Endothelial cell of umbilical vein (primary cell): ENCODE results near the gene GTPBP10. TPM values are rescaled to one million over a fixed set of nuclear protein-coding genes. Genes with fewer than 3 reads are reported as not detected.
A peak's percentile ranks its signal among the peaks of the same experiment; 100 is the strongest.

Experiments
- BruUV-seq: library from RNA; stranded (reverse); fragments of 400-500 nt; replicated peaks from 2 replicates; lab custom pipeline; 2021; lab: Mats Ljungman, UMichigan
- CTCF ChIA-PET: fragments of 300-600, 350-600 bp; sonication (Branson Sonifier 250); formaldehyde crosslinking; loops from one replicate; lab custom pipeline; 2021; ENCODE audit warnings: antibody characterized with exemption, inconsistent platforms; lab: Charles Lee
- POLR2A ChIA-PET: fragments of 300-600, 350-600 bp; sonication (Branson Sonifier 250); formaldehyde crosslinking; loops from one replicate; lab custom pipeline; 2021; ENCODE audit warnings: antibody characterized with exemption, inconsistent platforms; lab: Charles Lee
- DNase-seq: peaks from one replicate; pipeline ENCODE4 v3.0.0-alpha.2; 2011; ENCODE audit warnings: low read depth, low spot score
- FAIRE-seq: peaks from 2 replicates; lab custom pipeline; 2011; peaks lifted over from hg19 to GRCh38; lab: Jason Lieb, UNC
- H2AFZ ChIP-seq: 2 replicates; pipeline ENCODE4 v1.6.0; 2012; ENCODE audit warnings: low read depth, low read length, control low read depth, inconsistent platforms
- H3K27ac ChIP-seq: 2 replicates; pipeline ENCODE4 v1.5.1; 2011; ENCODE audit warnings: low read depth, mild to moderate bottlenecking, control low read depth, low read length, moderate library complexity; ENCODE audit not compliant: insufficient read depth
- H3K27me3 ChIP-seq, 2 experiments: 2 replicates each; pipeline versions ENCODE4 v1.6.0 to v1.6.1; 2011; ENCODE audit warnings: low read length in 2 of 2, mixed read lengths in 1 of 2; ENCODE audit not compliant: control insufficient read depth in 2 of 2, insufficient read depth in 2 of 2
- H3K36me3 ChIP-seq, 2 experiments: 2 replicates in 1 of 2; 3 replicates in 1 of 2; pipeline ENCODE4 v1.5.1; 2011; ENCODE audit warnings: low read length in 2 of 2, mild to moderate bottlenecking in 1 of 2, moderate library complexity in 1 of 2; ENCODE audit not compliant: control insufficient read depth in 2 of 2, insufficient read depth in 2 of 2; ENCODE audit errors: extremely low read depth in 1 of 2
- H3K4me1 ChIP-seq: 3 replicates; pipeline ENCODE4 v1.5.1; 2011; ENCODE audit warnings: mild to moderate bottlenecking, low read length; ENCODE audit not compliant: control insufficient read depth, insufficient read depth; ENCODE audit errors: extremely low read depth
- H3K4me2 ChIP-seq: 2 replicates; pipeline ENCODE4 v1.6.1; 2011; ENCODE audit warnings: low read length, control low read depth, mixed read lengths; ENCODE audit not compliant: insufficient read depth
- H3K4me3 ChIP-seq, 3 experiments: fragments of 200-600 bp in 1 of 3; sonication (generic), shearing (Covaris generic) in 1 of 3; replicated peaks in 1 of 3; 2 replicates each; pipeline ENCODE4 v1.5.1; 2011 to 2016; ENCODE audit warnings: control low read depth in 3 of 3, low read length in 3 of 3, mild to moderate bottlenecking in 2 of 3, inconsistent platforms in 1 of 3, low read depth in 1 of 3, moderate library complexity in 1 of 3; ENCODE audit not compliant: insufficient read depth in 1 of 3
- H3K79me2 ChIP-seq: 2 replicates; pipeline ENCODE4 v1.6.0; 2012; ENCODE audit warnings: low read length, inconsistent platforms; ENCODE audit not compliant: control insufficient read depth, insufficient read depth
- H3K9ac ChIP-seq: replicated peaks from 2 replicates; pipeline ENCODE3; 2011; ENCODE audit warnings: low read length, control low read depth; ENCODE audit not compliant: insufficient read depth; ENCODE audit errors: extremely low read depth
- H3K9me1 ChIP-seq: replicated peaks from 3 replicates; pipeline ENCODE4 v1.6.0; 2011; ENCODE audit warnings: mild to moderate bottlenecking, low read length; ENCODE audit not compliant: control insufficient read depth, insufficient read depth; ENCODE audit errors: extremely low read depth
- H3K9me3 ChIP-seq: replicated peaks from 2 replicates; pipeline ENCODE4 v1.5.1; 2012; ENCODE audit warnings: low read length, inconsistent platforms; ENCODE audit not compliant: control insufficient read depth, insufficient read depth
- H4K20me1 ChIP-seq: replicated peaks from 2 replicates; pipeline ENCODE3; 2011; ENCODE audit warnings: mild to moderate bottlenecking, low read length; ENCODE audit not compliant: control insufficient read depth, insufficient read depth; ENCODE audit errors: extremely low read depth
- FOS ChIP-seq: IDR thresholded peaks from 2 replicates; pipeline ENCODE4 v1.6.1; 2011; ENCODE audit warnings: mild to moderate bottlenecking, low read length, moderate library complexity, borderline replicate concordance; ENCODE audit not compliant: insufficient read depth
- GATA2 ChIP-seq: IDR thresholded peaks from 2 replicates; pipeline ENCODE4 v1.7.0; 2011; ENCODE audit warnings: low read depth, mild to moderate bottlenecking, moderate library complexity, mixed read lengths, low read length; ENCODE audit not compliant: insufficient read length, insufficient read depth
- JUN ChIP-seq: IDR thresholded peaks from 2 replicates; pipeline ENCODE4 v1.6.1; 2011; ENCODE audit warnings: borderline replicate concordance, low read depth; ENCODE audit not compliant: insufficient read length, insufficient read depth
- POLR2A ChIP-seq: IDR thresholded peaks from 2 replicates; pipeline ENCODE4 v1.6.1; 2012; ENCODE audit warnings: low read depth, mild to moderate bottlenecking, control low read depth, low read length
- dilution Hi-C: fragments of 300-500 bp; cut with MboI; formaldehyde crosslinking; loops from one replicate; pipeline ENCODE4 v1.15.0; 2019; ENCODE audit warnings: low sequenced_read_pairs; ENCODE audit not compliant: extremely low pct_ligation_motif_present
- intact Hi-C: fragments of 100-400 bp; cut with micrococcal nuclease; formaldehyde crosslinking; loops from one replicate; pipeline ENCODE4 v1.10.0; 2022
- polyA plus RNA-seq, 4 experiments: library from polyadenylated mRNA; depleted of rRNA in 3 of 4; stranded (reverse) in 3 of 4; unstranded in 1 of 4; fragments of >200 nt; gene quantifications; 2 replicates each; pipeline versions ENCODE4 v1.2.1 to v1.2.3, GENCODE V29; 2011 to 2012; ENCODE audit warnings: missing spikeins in 1 of 4
- total RNA-seq: library from RNA; stranded (reverse); gene quantifications from 2 replicates; pipeline ENCODE4 v1.2.3, GENCODE V29; 2021
- TF ChIP-seq, protein P1 (sequence below): IDR thresholded peaks from 2 replicates; pipeline ENCODE4 v1.6.1; 2011; ENCODE audit not compliant: insufficient read depth, insufficient read length
- TF ChIP-seq, protein P2 (sequence below), 2 donors: IDR thresholded peaks; 1 replicate in 1 of 2; 2 replicates in 1 of 2; pipeline ENCODE4 v1.5.1; 2011; ENCODE audit warnings: low read length in 2 of 2, mild to moderate bottlenecking in 2 of 2, moderate library complexity in 2 of 2, control low read depth in 1 of 2, inconsistent platforms in 1 of 2, low read depth in 1 of 2; ENCODE audit not compliant: insufficient read depth in 1 of 2; ENCODE audit errors: extremely low read depth in 1 of 2

Gene GTPBP10
- total and polyA plus RNA-seq, 2 donors (not counting 3 experiments of a cell fraction or from before 2014, with no cell fraction given) = 3.5 to 16.7 TPM

DNA sequence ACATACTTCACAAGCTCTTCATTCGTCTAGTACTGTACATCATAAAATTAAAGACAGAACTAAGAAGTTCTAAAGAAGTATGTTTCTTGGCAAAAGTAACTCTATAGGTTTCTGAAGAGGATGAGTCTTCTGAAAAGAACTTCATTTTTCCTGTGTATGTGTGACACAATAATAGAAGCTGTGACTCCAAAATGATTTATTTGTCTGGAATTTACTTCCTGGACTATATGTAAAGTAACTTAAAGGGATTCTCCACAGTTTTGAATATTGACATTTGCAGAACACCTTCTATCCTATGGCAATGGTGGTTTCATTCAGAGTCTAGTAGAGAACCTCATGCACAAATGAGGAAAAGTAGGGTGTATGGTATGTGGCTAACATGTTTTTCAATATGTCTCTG lies 36.9 kb downstream of the GTPBP10 start:
- Histone ChIP-seq H3K9me3 (no peaks in the 10 kb centered on the region), H3K4me3 (peak overlapping the region in 1 of 3 experiments; percentile 6), H3K27ac (peak overlapping the region; percentile 76), H3K9me1 (no peaks in the 10 kb centered on the region), H3K9ac (no peak overlapping the region), H3K4me1 (peaks cover 29% of the 10 kb centered on the region), H3K36me3 (peaks cover 0 to 4% of the 10 kb centered on the region in 2 experiments), H3K4me2 (peak overlapping the region; percentile 87), H2AFZ (no peak overlapping the region), H3K79me2 (no peaks in the 10 kb centered on the region), H3K27me3 (no peaks in the 10 kb centered on the region), H4K20me1 (no peaks in the 10 kb centered on the region)
- ChIA-PET CTCF (interaction anchor here (0.7 to 0.9 kb wide), 3 partner anchors 9 to 44 kb away, joined by 3 to 4 read pairs (median 4); no protein-coding TSS in a partner anchor), POLR2A (no interaction called here)
- dilution Hi-C loops (no loop called here), intact Hi-C loops (no loop called here)
- FAIRE-seq (peak; percentile 75), DNase-seq (peak; percentile 52)
- BruUV-seq = no TSS peak
- TF ChIP-seq, protein P1, sequence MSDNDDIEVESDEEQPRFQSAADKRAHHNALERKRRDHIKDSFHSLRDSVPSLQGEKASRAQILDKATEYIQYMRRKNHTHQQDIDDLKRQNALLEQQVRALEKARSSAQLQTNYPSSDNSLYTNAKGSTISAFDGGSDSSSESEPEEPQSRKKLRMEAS = no peak
- TF ChIP-seq JUN (peak; percentile 19), FOS (peak; percentile 60), GATA2 (no peak), POLR2A (no peak)

DNA sequence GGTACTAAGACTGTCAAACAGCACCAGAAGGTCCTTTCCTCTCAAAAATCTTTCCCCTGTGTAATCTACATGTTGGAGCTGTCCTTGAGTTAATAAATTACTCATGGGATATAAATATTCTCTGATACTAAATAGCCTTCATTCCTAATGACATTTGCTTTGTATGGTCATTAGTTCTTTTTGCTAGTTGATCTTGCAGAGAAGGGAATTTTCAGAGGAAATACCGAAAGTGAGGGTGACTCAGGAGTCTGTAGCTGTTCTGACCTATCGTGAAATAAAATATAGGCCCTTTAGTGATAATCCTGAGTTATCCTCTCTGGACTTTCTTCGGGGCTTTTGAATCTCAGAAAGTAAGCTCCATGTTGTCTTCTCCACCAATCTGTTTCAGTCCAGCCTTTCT lies 37.3 kb downstream of the GTPBP10 start:
- TF ChIP-seq POLR2A (peak; percentile 17), FOS (peak; percentile 24)
- TF ChIP-seq, protein P2, sequence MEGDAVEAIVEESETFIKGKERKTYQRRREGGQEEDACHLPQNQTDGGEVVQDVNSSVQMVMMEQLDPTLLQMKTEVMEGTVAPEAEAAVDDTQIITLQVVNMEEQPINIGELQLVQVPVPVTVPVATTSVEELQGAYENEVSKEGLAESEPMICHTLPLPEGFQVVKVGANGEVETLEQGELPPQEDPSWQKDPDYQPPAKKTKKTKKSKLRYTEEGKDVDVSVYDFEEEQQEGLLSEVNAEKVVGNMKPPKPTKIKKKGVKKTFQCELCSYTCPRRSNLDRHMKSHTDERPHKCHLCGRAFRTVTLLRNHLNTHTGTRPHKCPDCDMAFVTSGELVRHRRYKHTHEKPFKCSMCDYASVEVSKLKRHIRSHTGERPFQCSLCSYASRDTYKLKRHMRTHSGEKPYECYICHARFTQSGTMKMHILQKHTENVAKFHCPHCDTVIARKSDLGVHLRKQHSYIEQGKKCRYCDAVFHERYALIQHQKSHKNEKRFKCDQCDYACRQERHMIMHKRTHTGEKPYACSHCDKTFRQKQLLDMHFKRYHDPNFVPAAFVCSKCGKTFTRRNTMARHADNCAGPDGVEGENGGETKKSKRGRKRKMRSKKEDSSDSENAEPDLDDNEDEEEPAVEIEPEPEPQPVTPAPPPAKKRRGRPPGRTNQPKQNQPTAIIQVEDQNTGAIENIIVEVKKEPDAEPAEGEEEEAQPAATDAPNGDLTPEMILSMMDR (IDR thresholded peaks at IDR 0.05; ENCODE audit: extremely low read depth in 1 of 2, insufficient read depth in 1 of 2, low read depth in 1 of 2, low read length in 2 of 2) = no peak
- H3K27ac ChIP-seq = peak overlapping the region; percentile 76
- CTCF ChIA-PET = interaction anchor here (0.9 kb wide), 1 partner anchor 44 kb away, joined by 4 read pairs; no protein-coding TSS in a partner anchor

More for the DNA sequence above, 37.3 kb downstream of the GTPBP10 start:
- no peaks in the 10 kb centered on the region for H3K9me1 ChIP-seq
- dilution Hi-C loops (no loop called here), intact Hi-C loops (loop anchor here (1.0 kb wide), 1 partner anchor 27 kb away; no protein-coding TSS in a partner anchor)
- no TSS peak for BruUV-seq
- peaks cover 29% of the 10 kb centered on the region for H3K4me1 ChIP-seq
- H3K79me2 ChIP-seq = no peaks in the 10 kb centered on the region
- peak; percentile 46 for FAIRE-seq
- H3K4me2 ChIP-seq = peak overlapping the region; percentile 87
- peak overlapping the region; percentile 39 for H3K9ac ChIP-seq
- H4K20me1 ChIP-seq = no peaks in the 10 kb centered on the region
- H3K4me3 ChIP-seq = no peak overlapping the region
- no peak overlapping the region for H2AFZ ChIP-seq
- H3K9me3 ChIP-seq = no peaks in the 10 kb centered on the region
- POLR2A ChIA-PET = no interaction called here
- H3K36me3 ChIP-seq = peaks cover 0 to 4% of the 10 kb centered on the region in 2 experiments
- DNase-seq = peak; percentile 71
- H3K27me3 ChIP-seq = no peaks in the 10 kb centered on the region
